H9 (cell line): Measurements from ENCODE around the gene WIPF1. TPM values are rescaled to one million over a fixed set of nuclear protein-coding genes. Genes with fewer than 3 reads are reported as not detected.

Experiments
- DNase-seq: peaks from one replicate; pipeline ENCODE4 v3.0.0-alpha.2; 2017
- H2AFZ ChIP-seq: one replicate; pipeline ENCODE4 v1.6.1; 2013; ENCODE audit warnings: mild to moderate bottlenecking, low read length, control low read depth, moderate library complexity
- H2AK5ac ChIP-seq: 2 replicates; pipeline ENCODE4 v1.6.1; 2013; ENCODE audit warnings: low read length, control low read depth, mixed read lengths; ENCODE audit not compliant: insufficient read length
- H2BK120ac ChIP-seq: one replicate; pipeline ENCODE4 v1.6.1; 2013; ENCODE audit warnings: low read depth, mild to moderate bottlenecking, low read length, control low read depth, inconsistent platforms; ENCODE audit not compliant: poor library complexity, severe bottlenecking
- H2BK12ac ChIP-seq: 2 replicates; pipeline ENCODE4 v1.6.1; 2013; ENCODE audit warnings: low read length, control low read depth, mixed read lengths, low read depth; ENCODE audit not compliant: insufficient read length
- H2BK15ac ChIP-seq: 2 replicates; pipeline ENCODE4 v1.6.1; 2013; ENCODE audit warnings: low read depth, low read length, control low read depth
- H2BK20ac ChIP-seq: one replicate; pipeline ENCODE4 v1.6.1; 2013; ENCODE audit warnings: low read depth, mild to moderate bottlenecking, low read length, control low read depth, inconsistent platforms; ENCODE audit not compliant: poor library complexity, severe bottlenecking
- H2BK5ac ChIP-seq: 2 replicates; pipeline ENCODE4 v1.6.1; 2013; ENCODE audit warnings: low read length, control low read depth, mixed read lengths; ENCODE audit not compliant: insufficient read length
- H3K14ac ChIP-seq: 2 replicates; pipeline ENCODE4 v1.6.1; 2013; ENCODE audit warnings: low read length, control low read depth; ENCODE audit not compliant: insufficient read depth
- H3K18ac ChIP-seq: 2 replicates; pipeline ENCODE4 v1.6.1; 2013; ENCODE audit warnings: low read depth, mild to moderate bottlenecking, mixed read lengths, low read length, control low read depth; ENCODE audit not compliant: insufficient read length
- H3K23ac ChIP-seq: 2 replicates; pipeline ENCODE4 v1.6.1; 2013; ENCODE audit warnings: low read length, control low read depth, mixed read lengths, low read depth; ENCODE audit not compliant: insufficient read length
- H3K23me2 ChIP-seq: 2 replicates; pipeline ENCODE4 v1.6.1; 2013; ENCODE audit warnings: low read depth, mild to moderate bottlenecking, mixed read lengths, low read length, control low read depth; ENCODE audit not compliant: insufficient read length, poor library complexity, severe bottlenecking
- H3K27ac ChIP-seq: 2 replicates; pipeline ENCODE4 v1.5.1; 2013; ENCODE audit warnings: low read length, control low read depth, mixed read lengths, low read depth; ENCODE audit not compliant: insufficient read length
- H3K27me3 ChIP-seq: 2 replicates; pipeline ENCODE4 v1.6.1; 2013; ENCODE audit warnings: low read length, control low read depth, inconsistent platforms; ENCODE audit not compliant: insufficient read depth
- H3K4ac ChIP-seq: 2 replicates; pipeline ENCODE4 v1.6.1; 2013; ENCODE audit warnings: low read depth, mild to moderate bottlenecking, control low read depth, inconsistent platforms, low read length, moderate library complexity
- H3K4me1 ChIP-seq: 2 replicates; pipeline ENCODE4 v1.6.1; 2013; ENCODE audit warnings: low read length, control low read depth, inconsistent platforms; ENCODE audit not compliant: insufficient read depth
- H3K4me2 ChIP-seq: 2 replicates; pipeline ENCODE4 v1.6.1; 2013; ENCODE audit warnings: low read length, control low read depth, mixed read lengths; ENCODE audit not compliant: insufficient read length, insufficient read depth
- H3K56ac ChIP-seq: 2 replicates; pipeline ENCODE4 v1.6.1; 2013; ENCODE audit warnings: low read depth, mild to moderate bottlenecking, mixed read lengths, low read length, control low read depth; ENCODE audit not compliant: insufficient read length
- H3K79me1 ChIP-seq: 2 replicates; pipeline ENCODE4 v1.6.1; 2013; ENCODE audit warnings: low read depth, mild to moderate bottlenecking, moderate library complexity, low read length, control low read depth, inconsistent platforms; ENCODE audit not compliant: insufficient read depth, poor library complexity, severe bottlenecking
- H3K79me2 ChIP-seq: 2 replicates; pipeline ENCODE4 v1.6.1; 2013; ENCODE audit warnings: low read length, control low read depth, inconsistent platforms; ENCODE audit not compliant: insufficient read depth
- H3K9ac ChIP-seq: 2 replicates; pipeline ENCODE4 v1.6.1; 2013; ENCODE audit warnings: low read length, control low read depth, mixed read lengths; ENCODE audit not compliant: insufficient read length; ENCODE audit errors: extremely low read depth
- H3K9me3 ChIP-seq: one replicate; pipeline ENCODE4 v1.6.1; 2013; ENCODE audit warnings: low read depth, low read length, inconsistent platforms; ENCODE audit not compliant: control insufficient read depth
- H3T11ph ChIP-seq: one replicate; pipeline ENCODE4 v1.6.1; 2013; ENCODE audit warnings: mild to moderate bottlenecking, low read length, control low read depth, inconsistent platforms
- H4K20me1 ChIP-seq: one replicate; pipeline ENCODE4 v1.6.1; 2013; ENCODE audit not compliant: control insufficient read depth, insufficient read length, insufficient read depth
- H4K5ac ChIP-seq: 2 replicates; pipeline ENCODE4 v1.6.1; 2013; ENCODE audit warnings: low read depth, mild to moderate bottlenecking, mixed read lengths, low read length, control low read depth; ENCODE audit not compliant: insufficient read length
- H4K8ac ChIP-seq: replicated peaks from 2 replicates; pipeline ENCODE4 v1.6.1; 2013; ENCODE audit warnings: low read length, control low read depth, mixed read lengths, low read depth; ENCODE audit not compliant: insufficient read length
- H4K91ac ChIP-seq: 2 replicates; pipeline ENCODE4 v1.6.1; 2013; ENCODE audit warnings: low read depth, mild to moderate bottlenecking, moderate library complexity, mixed read lengths, low read length, control low read depth; ENCODE audit not compliant: insufficient read length
- H3K27ac Mint-ChIP-seq, 3 experiments: 2 replicates in 2 of 3; 3 replicates in 1 of 3; pipeline ENCODE4 v1.8.0; 2020 to 2021; ENCODE audit warnings: mixed read lengths in 3 of 3, mild to moderate bottlenecking in 1 of 3, moderate library complexity in 1 of 3
- H3K27me3 Mint-ChIP-seq: 2 replicates; pipeline ENCODE4 v1.8.0; 2021; ENCODE audit warnings: low read depth, mild to moderate bottlenecking, moderate library complexity, mixed read lengths
- H3K36me3 Mint-ChIP-seq, 3 experiments: 2 replicates in 2 of 3; 3 replicates in 1 of 3; pipeline ENCODE4 v1.8.0; 2020 to 2021; ENCODE audit warnings: low read depth in 3 of 3, mixed read lengths in 3 of 3; ENCODE audit not compliant: insufficient read depth in 1 of 3
- H3K4me1 Mint-ChIP-seq, 2 experiments: 2 replicates each; pipeline ENCODE4 v1.8.0; 2020; ENCODE audit warnings: mixed read lengths in 2 of 2
- H3K4me3 Mint-ChIP-seq, 2 experiments: 2 replicates in 1 of 2; 3 replicates in 1 of 2; pipeline ENCODE4 v1.8.0; 2020 to 2021; ENCODE audit warnings: mild to moderate bottlenecking in 2 of 2, mixed read lengths in 2 of 2, moderate library complexity in 1 of 2
- H3K9me3 Mint-ChIP-seq, 2 experiments: 2 replicates in 1 of 2; 3 replicates in 1 of 2; pipeline ENCODE4 v1.8.0; 2020; ENCODE audit warnings: mild to moderate bottlenecking in 2 of 2, mixed read lengths in 2 of 2, moderate library complexity in 1 of 2
- CTCF ChIP-seq: fragments of 200-600 bp; sonication (generic); conservative IDR thresholded peaks from 3 replicates; pipeline ENCODE4 v1.8.0; 2021; ENCODE audit warnings: antibody characterized with exemption, mild to moderate bottlenecking
- WGBS: extraction: QIAGEN DNeasy Blood & Tissue Kit; methylation state at CpG from one replicate; pipeline ENCODE4 v1.1.7; 2013; ENCODE audit warnings: missing lambda C conversion rate, low lambda C conversion rate, mixed read lengths; ENCODE audit not compliant: insufficient read length; ENCODE audit errors: extremely low coverage; 5-methylcytosine and 5-hydroxymethylcytosine counted together
- total RNA-seq: library from RNA; stranded (reverse); gene quantifications from 2 replicates; pipeline ENCODE4 v1.2.1, GENCODE V29; 2021

Gene WIPF1
- total RNA-seq, 1 experiment from 2014 or later, result 5.1 TPM

DNA sequence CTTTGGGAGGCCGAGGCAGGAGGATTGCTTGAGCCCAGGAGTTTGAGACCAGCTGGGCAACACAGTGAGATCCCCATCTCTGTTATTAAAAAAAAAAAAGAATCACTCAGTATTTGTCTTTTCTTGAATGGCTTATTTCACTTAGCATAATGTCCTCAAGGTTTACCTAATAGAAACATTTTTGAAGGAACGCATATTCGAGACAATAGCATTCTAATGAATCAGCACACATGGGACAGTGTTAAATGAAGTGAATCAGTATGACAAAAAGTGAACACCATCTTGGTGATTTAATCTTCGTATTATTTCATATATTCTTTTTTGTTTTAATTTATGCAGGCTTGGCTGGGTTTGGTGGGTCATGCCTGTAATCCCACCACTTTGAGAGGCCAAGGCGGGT lies 44.7 kb downstream of the WIPF1 start:
- no peak overlapping the region for H4K5ac ChIP-seq
- H2BK15ac ChIP-seq, result no peak overlapping the region
- H2BK20ac ChIP-seq, result no peak overlapping the region
- H2BK12ac ChIP-seq, result no peak overlapping the region
- H4K20me1 ChIP-seq, result no peaks in the 10 kb centered on the region
- H3K56ac ChIP-seq, result no peak overlapping the region
- no CpG with 5 or more reads among the region's 5 CpGs for WGBS
- H3K18ac ChIP-seq, result no peak overlapping the region
- H3K27me3 ChIP-seq, result no peaks in the 10 kb centered on the region
- H3K27ac ChIP-seq, result no peak overlapping the region
- no peak for DNase-seq
- no peak overlapping the region for H3K23ac ChIP-seq
- no peak for TF ChIP-seq CTCF
- H4K8ac ChIP-seq, result no peak overlapping the region
- Mint-ChIP-seq H3K36me3 (peaks cover 2 to 7% (median 4%) of the 10 kb centered on the region in 3 experiments; a peak in 4 of 7 replicates), H3K27me3 (no peaks in the 10 kb centered on the region; the same call in none of the 2 replicates), H3K4me3 (no peak overlapping the region), H3K27ac (no peak overlapping the region), H3K9me3 (peaks cover 6 to 11% of the 10 kb centered on the region in 2 experiments), H3K4me1 (peaks cover 0 to 2% of the 10 kb centered on the region in 2 experiments; a peak in 1 of 4 replicates)
- H3K79me2 ChIP-seq, result no peaks in the 10 kb centered on the region
- no peak overlapping the region for H3K4ac ChIP-seq
- H3K79me1 ChIP-seq, result no peaks in the 10 kb centered on the region
- no peak overlapping the region for H4K91ac ChIP-seq
- no peaks in the 10 kb centered on the region for H3K9me3 ChIP-seq
- H3K9ac ChIP-seq, result no peak overlapping the region
- H2AFZ ChIP-seq, result no peak overlapping the region
- no peak overlapping the region for H3K14ac ChIP-seq
- H3K4me2 ChIP-seq, result no peak overlapping the region
- no peaks in the 10 kb centered on the region for H3K4me1 ChIP-seq
- H3T11ph ChIP-seq, result no peak overlapping the region
- no peak overlapping the region for H2BK120ac ChIP-seq
- no peaks in the 10 kb centered on the region for H3K23me2 ChIP-seq
- H2AK5ac ChIP-seq, result no peak overlapping the region
- H2BK5ac ChIP-seq, result no peak overlapping the region
